ENCODE results near the gene NFRKB.

The NFRKB gene

DNA sequence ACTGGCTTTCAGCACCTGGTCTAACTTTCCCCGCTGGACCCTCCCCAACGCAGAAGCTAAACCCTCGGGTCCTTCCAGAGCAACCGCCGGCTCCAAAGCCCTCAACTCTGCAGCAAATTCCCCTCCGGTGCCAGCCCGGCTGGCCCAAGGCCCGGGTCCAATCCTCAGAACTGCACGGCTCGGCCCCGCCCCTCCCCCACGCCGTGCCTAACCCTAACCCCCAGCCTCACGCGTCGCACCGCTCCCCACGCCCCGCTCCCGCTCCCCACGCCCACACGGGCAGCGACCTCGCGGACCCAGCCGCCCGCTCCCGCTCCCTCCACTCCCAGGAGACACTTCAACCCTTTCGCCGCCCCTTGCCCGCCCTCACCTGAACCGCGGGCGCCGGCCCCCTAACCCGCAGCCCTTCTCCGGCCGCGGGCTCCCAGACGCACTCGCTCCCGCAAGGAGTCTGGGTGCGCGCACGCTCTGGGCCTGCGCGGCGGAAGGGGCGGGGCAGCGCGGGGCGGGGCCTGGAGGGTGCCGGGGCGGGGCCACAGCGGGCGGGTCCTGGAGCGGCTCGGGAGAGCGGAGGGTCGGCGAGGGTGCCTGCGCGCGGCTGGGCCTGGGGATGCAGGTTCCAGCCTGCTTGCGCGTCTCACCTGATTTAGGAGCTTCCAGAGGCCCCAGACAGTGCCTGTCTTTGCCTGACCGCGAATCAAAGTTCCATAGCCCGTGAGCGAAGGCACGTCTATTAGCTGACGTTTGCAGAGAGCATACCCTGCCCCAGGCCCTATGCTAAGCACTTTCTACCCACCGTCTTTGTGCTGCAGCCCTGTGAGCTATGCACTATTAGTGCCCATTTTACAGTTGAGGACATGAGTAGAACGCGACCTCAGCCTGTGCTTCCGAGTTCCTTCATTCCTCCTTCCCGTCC, at the start of gene NFRKB:
Gene NFRKB (minus strand): TSS at position 453 of the 916 bp plus-strand sequence. CDS start 2,729 bp downstream, outside the sequence.
- FAIRE-seq (no peak), DNase-seq (ENCODE audit: insufficient read length, low spot score) (peak; percentile 91)
- TF ChIP-seq, protein P1, sequence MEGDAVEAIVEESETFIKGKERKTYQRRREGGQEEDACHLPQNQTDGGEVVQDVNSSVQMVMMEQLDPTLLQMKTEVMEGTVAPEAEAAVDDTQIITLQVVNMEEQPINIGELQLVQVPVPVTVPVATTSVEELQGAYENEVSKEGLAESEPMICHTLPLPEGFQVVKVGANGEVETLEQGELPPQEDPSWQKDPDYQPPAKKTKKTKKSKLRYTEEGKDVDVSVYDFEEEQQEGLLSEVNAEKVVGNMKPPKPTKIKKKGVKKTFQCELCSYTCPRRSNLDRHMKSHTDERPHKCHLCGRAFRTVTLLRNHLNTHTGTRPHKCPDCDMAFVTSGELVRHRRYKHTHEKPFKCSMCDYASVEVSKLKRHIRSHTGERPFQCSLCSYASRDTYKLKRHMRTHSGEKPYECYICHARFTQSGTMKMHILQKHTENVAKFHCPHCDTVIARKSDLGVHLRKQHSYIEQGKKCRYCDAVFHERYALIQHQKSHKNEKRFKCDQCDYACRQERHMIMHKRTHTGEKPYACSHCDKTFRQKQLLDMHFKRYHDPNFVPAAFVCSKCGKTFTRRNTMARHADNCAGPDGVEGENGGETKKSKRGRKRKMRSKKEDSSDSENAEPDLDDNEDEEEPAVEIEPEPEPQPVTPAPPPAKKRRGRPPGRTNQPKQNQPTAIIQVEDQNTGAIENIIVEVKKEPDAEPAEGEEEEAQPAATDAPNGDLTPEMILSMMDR (IDR thresholded peaks at IDR 0.05; ENCODE audit: insufficient read depth, missing control alignments) = no peak

DNA sequence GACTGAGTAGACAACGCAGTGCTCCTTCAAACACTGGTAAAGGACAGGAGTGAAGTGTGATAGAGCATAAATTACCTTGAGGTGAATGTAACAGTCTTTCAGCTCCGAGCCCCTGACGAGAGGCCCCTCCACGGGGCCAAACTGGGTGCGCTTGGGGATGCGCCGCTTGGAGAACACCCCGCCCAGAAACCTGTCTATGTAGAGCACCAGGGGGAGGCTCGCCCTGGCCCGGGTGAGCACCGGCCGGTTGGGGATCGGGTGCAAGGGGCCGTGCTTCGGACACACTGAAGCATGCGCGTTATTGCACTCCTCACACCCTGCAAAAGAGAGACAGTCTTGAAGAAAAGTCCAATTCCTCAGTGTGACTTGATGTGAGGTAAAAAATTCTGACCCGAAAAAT, 49.3 kb upstream of the NFRKB start:
- no peak for DNase-seq (ENCODE audit: insufficient read length, low spot score)
- TF ChIP-seq, protein P1 (IDR thresholded peaks at IDR 0.05; ENCODE audit: insufficient read depth, missing control alignments) = no peak

DNA sequence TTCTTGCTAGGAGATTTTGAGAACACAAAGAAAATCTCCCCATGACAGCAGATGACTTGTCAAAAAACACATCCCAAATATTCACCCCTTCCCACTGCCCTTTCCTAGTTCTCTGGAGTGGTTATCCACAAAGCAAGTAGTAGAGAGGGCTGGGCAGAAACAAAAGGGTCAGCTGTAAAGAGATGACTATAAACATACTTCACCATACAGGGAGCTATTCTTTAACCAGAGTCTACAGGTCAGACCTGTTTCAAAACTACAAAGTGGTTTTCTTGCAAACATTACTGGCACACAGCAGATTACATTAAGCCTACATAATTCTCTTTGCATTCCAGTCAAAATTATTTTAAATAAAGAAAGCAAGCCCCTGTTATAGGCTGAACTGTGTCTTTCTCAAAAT, 47.7 kb upstream of the NFRKB start:
- TF ChIP-seq, protein P1 (IDR thresholded peaks at IDR 0.05; ENCODE audit: insufficient read depth, missing control alignments) = no peak
- FAIRE-seq (no peak), DNase-seq (ENCODE audit: insufficient read length, low spot score) (no peak)

More for the DNA sequence above, 49.3 kb upstream of the NFRKB start:
- no peak for FAIRE-seq

DNA sequence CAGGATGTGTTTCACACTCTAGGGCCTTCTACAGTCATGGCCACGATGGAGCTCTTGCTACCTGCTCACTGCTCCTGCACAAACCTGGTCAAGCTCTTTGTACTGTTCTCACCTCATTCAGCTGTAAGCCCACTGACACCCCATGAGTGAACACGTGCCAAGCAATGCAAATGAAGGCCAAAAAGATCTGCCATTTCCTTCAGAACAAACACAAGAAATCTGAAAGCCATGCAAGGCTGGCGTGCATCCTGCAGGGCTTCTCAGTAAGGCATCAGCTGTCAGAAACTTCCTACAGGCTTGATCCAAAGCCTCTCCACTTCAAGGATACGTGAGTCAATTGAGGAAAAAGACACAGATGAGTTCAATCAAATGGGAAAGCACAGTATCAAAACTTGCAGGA, 44.1 kb upstream of the NFRKB start:
- TF ChIP-seq, protein P1 (IDR thresholded peaks at IDR 0.05; ENCODE audit: insufficient read depth, missing control alignments) = no peak
- FAIRE-seq (no peak), DNase-seq (ENCODE audit: insufficient read length, low spot score) (no peak)

DNA sequence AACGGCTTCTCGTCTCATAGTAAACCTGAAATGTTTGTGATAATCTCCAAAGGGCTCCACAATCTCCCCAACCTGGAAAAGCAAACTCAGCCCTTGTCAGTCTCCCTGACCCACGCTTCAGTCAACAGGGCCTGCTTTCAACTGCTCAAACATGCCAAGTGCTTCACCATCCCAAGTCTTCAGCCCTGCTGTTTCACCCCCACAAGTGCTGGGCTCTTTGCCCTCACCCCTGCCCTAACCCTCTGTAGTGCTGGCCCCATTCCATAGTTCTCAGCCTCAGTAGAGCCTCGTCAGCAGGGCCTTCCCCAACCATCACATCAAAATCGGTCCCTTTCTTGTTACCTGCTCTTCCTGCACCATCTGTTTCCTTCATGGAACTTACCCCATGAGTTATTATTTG, 43.4 kb upstream of the NFRKB start:
- TF ChIP-seq, protein P1 (IDR thresholded peaks at IDR 0.05; ENCODE audit: insufficient read depth, missing control alignments) = no peak
- DNase-seq (ENCODE audit: insufficient read length, low spot score) (no peak), FAIRE-seq (no peak)

DNA sequence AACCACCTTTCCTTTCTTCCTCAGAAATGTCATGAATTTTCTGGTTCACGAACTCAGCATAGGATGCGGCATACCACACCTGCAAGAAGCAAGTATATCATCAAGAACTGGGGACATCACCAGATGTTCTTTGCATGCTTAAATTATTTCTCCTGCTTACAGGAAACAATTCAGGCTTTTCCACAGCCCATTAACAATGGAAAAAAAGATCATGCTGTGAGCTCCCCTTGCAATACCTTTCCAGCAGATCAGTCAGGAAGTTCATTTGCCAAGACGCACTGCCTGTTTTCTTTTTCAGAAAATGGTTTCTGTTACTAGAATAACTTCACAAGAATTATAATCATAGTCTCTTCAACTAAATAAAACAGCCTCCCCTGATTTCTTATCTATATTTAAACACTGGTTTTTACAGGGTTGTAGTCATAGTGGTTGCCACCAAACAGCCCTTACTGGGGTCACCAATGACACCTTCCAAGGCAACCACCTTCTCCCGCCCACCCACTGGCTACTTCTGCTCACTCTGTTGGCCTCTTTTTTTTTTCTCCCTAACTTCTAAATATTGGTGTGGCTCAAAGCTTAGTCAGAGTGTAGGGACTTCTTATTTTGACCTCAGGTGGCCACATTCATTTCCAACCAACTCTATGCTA, 42.3 kb upstream of the NFRKB start:
- DNase-seq (ENCODE audit: insufficient read length, low spot score) = no peak
- TF ChIP-seq, protein P1 (IDR thresholded peaks at IDR 0.05; ENCODE audit: insufficient read depth, missing control alignments) = no peak
- FAIRE-seq = no peak
